Ascending aorta (tissue), 2 donors: ENCODE data around the gene TMPRSS3. TPM values are rescaled to one million over a fixed set of nuclear protein-coding genes. Genes with fewer than 3 reads are reported as not detected.

Experiments used
- DNase-seq, 2 donors: peaks; one replicate each; pipeline ENCODE4 v3.0.0-alpha.2; 2019; ENCODE audit warnings: low spot score in 2 of 2
- H3K27ac ChIP-seq, 2 donors: fragments of 200-600 bp; sonication (generic); one replicate each; pipeline ENCODE4 v1.5.1; 2016 to 2017; ENCODE audit warnings: mild to moderate bottlenecking in 1 of 2
- H3K27me3 ChIP-seq: fragments of 200-600 bp; sonication (generic); one replicate; pipeline ENCODE4 v1.5.1; 2017
- H3K36me3 ChIP-seq, 2 donors: fragments of 200-600 bp; sonication (generic); one replicate each; pipeline ENCODE4 v1.5.1; 2016
- H3K4me1 ChIP-seq, 2 donors: fragments of 200-600 bp; sonication (generic); one replicate each; pipeline ENCODE4 v1.5.1; 2016 to 2017; ENCODE audit warnings: mild to moderate bottlenecking in 1 of 2
- H3K4me3 ChIP-seq, 2 donors: fragments of 200-600 bp; sonication (generic); one replicate each; pipeline ENCODE4 v1.5.1; 2016 to 2017; ENCODE audit warnings: mild to moderate bottlenecking in 1 of 2
- H3K9me3 ChIP-seq, 2 donors: fragments of 200-600 bp; sonication (generic); one replicate each; pipeline ENCODE4 v1.5.1; 2016
- intact Hi-C: fragments of 100-400 bp; cut with DNase I; formaldehyde crosslinking; loops from one replicate; pipeline ENCODE4 v1.15.1; 2023
- total RNA-seq: library from RNA; depleted of rRNA; stranded (reverse); fragments of >200 nt; gene quantifications from one replicate; pipeline ENCODE4 v1.1.0, GENCODE V29; 2016
- TF ChIP-seq, protein P1 (sequence below), 3 experiments: fragments of 200-600 bp in 2 of 3; fragments of 450-650 bp in 1 of 3; sonication (generic) in 2 of 3; IDR thresholded peaks; one replicate each; pipeline ENCODE4 v1.5.1; 2016 to 2019; ENCODE audit warnings: antibody characterized with exemption in 3 of 3, mild to moderate bottlenecking in 1 of 3, moderate library complexity in 1 of 3

The TMPRSS3 gene
- total RNA-seq, 1 donor from 2014 or later: not detected

GRCh38 chr21:42390193-42390592 is 5.7 kb downstream of the TMPRSS3 start:
- Histone ChIP-seq H3K27ac (no peak overlapping the region), H3K9me3 (no peaks in the 10 kb centered on the region), H3K4me1 (no peaks in the 10 kb centered on the region), H3K4me3 (no peak overlapping the region), H3K27me3 (no peaks in the 10 kb centered on the region), H3K36me3 (no peaks in the 10 kb centered on the region)
- DNase-seq: no peak
- intact Hi-C loops: no loop called here
- TF ChIP-seq, protein P1, sequence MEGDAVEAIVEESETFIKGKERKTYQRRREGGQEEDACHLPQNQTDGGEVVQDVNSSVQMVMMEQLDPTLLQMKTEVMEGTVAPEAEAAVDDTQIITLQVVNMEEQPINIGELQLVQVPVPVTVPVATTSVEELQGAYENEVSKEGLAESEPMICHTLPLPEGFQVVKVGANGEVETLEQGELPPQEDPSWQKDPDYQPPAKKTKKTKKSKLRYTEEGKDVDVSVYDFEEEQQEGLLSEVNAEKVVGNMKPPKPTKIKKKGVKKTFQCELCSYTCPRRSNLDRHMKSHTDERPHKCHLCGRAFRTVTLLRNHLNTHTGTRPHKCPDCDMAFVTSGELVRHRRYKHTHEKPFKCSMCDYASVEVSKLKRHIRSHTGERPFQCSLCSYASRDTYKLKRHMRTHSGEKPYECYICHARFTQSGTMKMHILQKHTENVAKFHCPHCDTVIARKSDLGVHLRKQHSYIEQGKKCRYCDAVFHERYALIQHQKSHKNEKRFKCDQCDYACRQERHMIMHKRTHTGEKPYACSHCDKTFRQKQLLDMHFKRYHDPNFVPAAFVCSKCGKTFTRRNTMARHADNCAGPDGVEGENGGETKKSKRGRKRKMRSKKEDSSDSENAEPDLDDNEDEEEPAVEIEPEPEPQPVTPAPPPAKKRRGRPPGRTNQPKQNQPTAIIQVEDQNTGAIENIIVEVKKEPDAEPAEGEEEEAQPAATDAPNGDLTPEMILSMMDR (IDR thresholded peaks at IDR 0.05): no peak

GRCh38 chr21:42389449-42389835 is 6.4 kb downstream of the TMPRSS3 start:
- TF ChIP-seq, protein P1 (IDR thresholded peaks at IDR 0.05): no peak

DNA sequence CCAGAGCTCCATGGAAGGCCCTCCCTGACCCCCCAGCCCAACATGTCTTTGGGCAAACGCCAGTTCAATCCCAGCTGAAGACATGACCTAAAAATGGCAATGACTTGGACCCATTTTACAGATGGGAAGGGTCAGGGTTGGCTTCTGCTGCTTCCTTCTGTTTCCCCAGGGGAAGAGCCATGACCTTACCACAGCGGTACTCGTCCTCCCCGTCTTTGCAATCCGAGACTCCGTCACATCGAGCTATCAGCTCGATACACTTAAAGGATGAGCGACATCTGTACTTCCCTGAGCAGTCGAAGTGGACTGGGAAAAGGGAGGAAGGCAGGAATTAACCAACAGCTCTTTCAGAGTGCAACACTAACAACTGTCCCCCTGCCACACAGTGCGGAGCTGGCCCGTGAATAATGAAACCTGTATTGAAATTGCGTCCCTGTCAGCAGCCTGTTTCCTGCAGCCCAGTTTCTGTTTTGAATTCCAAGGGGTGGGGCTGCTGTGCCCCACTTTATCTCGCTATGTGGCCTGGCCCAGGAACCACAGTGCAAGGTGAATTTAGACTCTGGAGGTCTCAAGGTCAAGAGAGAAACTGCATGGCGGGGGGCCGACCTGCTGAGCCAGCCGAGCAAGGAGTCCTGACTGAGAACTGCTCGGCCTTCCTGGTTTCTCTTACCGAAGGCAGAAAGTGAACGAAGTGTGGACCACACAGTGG is 7.0 kb downstream of the TMPRSS3 start:
- intact Hi-C loops: no loop called here
- H3K9me3 ChIP-seq: no peaks in the 10 kb centered on the region
- H3K4me1 ChIP-seq: no peaks in the 10 kb centered on the region
- H3K4me3 ChIP-seq: no peak overlapping the region
- no peak overlapping the region for H3K27ac ChIP-seq
- DNase-seq: no peak
- H3K27me3 ChIP-seq: no peaks in the 10 kb centered on the region
- TF ChIP-seq, protein P1 (IDR thresholded peaks at IDR 0.05): no peak
- no peaks in the 10 kb centered on the region for H3K36me3 ChIP-seq

More at GRCh38 chr21:42389449-42389835, 6.4 kb downstream of the TMPRSS3 start:
- DNase-seq: no peak
- no peaks in the 10 kb centered on the region for H3K27me3 ChIP-seq
- intact Hi-C loops: no loop called here
- no peak overlapping the region for H3K27ac ChIP-seq
- no peaks in the 10 kb centered on the region for H3K36me3 ChIP-seq
- no peak overlapping the region for H3K4me3 ChIP-seq
- no peaks in the 10 kb centered on the region for H3K4me1 ChIP-seq
- no peaks in the 10 kb centered on the region for H3K9me3 ChIP-seq

DNA sequence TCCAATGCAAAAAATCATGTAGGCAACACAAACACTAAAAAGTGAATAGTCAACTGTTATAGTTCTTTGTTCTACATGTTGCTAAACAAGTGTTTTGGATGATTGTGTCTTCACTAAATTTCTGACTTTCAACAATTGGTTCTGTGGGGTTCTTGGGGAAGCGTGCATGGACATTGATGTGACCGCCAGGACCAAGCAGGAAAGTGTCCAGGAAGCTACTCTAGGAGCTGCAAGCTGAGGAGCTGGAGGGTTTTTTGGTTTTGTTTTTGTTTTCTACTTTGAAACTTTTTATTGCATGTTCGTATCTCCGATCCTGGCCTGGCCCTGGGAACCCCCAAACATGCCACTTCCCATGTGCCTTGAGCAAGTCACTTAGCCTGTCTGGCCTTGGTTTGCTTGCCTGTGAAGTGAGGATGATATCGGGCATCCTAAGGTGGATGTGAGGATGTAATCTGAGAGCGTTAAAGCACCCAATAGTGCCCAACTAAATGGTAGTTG is 8.0 kb downstream of the TMPRSS3 start:
- Histone ChIP-seq H3K9me3 (no peaks in the 10 kb centered on the region), H3K27ac (no peak overlapping the region), H3K27me3 (no peaks in the 10 kb centered on the region), H3K4me3 (no peak overlapping the region), H3K36me3 (no peaks in the 10 kb centered on the region), H3K4me1 (no peaks in the 10 kb centered on the region)
- intact Hi-C loops: no loop called here
- TF ChIP-seq, protein P1 (IDR thresholded peaks at IDR 0.05): no peak
- no peak for DNase-seq

DNA sequence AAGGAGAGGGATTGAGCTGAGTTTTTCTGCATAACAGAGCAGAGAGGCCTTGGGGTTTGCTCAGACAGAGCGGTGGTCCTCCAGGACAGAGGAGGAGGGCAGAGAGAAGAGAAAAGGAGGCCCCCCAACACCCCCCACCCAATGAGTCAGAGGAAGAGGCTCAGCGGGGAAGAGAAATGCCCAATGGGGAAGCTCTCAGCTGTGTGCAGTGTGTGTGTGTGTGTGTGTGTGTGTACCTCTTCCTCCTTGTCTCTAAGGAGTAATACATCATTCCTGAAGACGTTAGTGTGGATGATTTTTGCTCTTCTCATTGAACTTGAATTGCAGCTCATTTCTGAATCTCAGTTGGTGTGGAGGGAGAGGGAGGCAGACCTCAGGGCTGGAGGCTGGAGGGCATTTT is 8.7 kb downstream of the TMPRSS3 start:
- no peak for DNase-seq
- no peaks in the 10 kb centered on the region for H3K4me1 ChIP-seq
- no peaks in the 10 kb centered on the region for H3K27me3 ChIP-seq
- H3K36me3 ChIP-seq: no peaks in the 10 kb centered on the region
- peaks cover 0 to 1% of the 10 kb centered on the region in 2 donors for H3K9me3 ChIP-seq
- TF ChIP-seq, protein P1 (IDR thresholded peaks at IDR 0.05): no peak
- no peak overlapping the region for H3K4me3 ChIP-seq
- H3K27ac ChIP-seq: no peak overlapping the region
- intact Hi-C loops: no loop called here
